ENCODE data around the gene CACNA1C.

GRCh38 chr12:2443776-2444175, 391.0 kb downstream of the CACNA1C start:
- TF ChIP-seq, protein P1, sequence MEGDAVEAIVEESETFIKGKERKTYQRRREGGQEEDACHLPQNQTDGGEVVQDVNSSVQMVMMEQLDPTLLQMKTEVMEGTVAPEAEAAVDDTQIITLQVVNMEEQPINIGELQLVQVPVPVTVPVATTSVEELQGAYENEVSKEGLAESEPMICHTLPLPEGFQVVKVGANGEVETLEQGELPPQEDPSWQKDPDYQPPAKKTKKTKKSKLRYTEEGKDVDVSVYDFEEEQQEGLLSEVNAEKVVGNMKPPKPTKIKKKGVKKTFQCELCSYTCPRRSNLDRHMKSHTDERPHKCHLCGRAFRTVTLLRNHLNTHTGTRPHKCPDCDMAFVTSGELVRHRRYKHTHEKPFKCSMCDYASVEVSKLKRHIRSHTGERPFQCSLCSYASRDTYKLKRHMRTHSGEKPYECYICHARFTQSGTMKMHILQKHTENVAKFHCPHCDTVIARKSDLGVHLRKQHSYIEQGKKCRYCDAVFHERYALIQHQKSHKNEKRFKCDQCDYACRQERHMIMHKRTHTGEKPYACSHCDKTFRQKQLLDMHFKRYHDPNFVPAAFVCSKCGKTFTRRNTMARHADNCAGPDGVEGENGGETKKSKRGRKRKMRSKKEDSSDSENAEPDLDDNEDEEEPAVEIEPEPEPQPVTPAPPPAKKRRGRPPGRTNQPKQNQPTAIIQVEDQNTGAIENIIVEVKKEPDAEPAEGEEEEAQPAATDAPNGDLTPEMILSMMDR (conservative IDR thresholded peaks at IDR 0.05; ENCODE audit: low read depth, low read length): no peak
- no peak for TF ChIP-seq FOS (IDR thresholded peaks at IDR 0.05; ENCODE audit: low read depth, low read length)

Measured in IMR-90 (cell line).